ENCODE results near the gene SPINDOC. TPM values are rescaled to one million over a fixed set of nuclear protein-coding genes. Genes with fewer than 3 reads are reported as not detected.

The SPINDOC gene
- polyA plus RNA-seq, 1 donor (not counting 4 experiments of a cell fraction or from before 2014, with no cell fraction given): 8.1 TPM

GRCh38 chr11:63813563-63814382 is 517 bp downstream of the SPINDOC start:
- dilution Hi-C loops (cut with MboI; ENCODE audit: extremely low pct_ligation_motif_present, low sequenced_read_pairs): no loop called here

DNA sequence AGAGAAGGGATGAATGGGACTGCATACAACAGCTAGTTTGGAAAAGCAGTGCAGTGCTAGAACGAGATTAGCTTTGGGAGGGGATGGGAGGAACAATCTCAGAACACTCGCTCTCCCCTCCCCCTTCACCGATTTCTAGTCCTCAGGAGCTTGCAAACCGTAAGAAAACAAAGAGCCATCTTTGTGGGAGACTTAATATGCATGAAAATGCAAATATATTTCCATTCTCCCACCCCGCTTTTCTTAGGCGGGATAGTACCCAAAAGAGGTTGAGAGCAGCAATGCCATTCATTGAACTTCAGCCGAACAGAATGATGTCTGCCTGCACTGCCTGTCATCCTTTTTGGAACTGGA is 1.1 kb downstream of the SPINDOC start:
- Histone ChIP-seq H2AFZ (ENCODE audit: control insufficient read depth, low read length) (no peak overlapping the region), H3K4me3 (ENCODE audit: control insufficient read depth in 2 of 3, extremely low read depth in 1 of 3, insufficient read depth in 2 of 3, low read depth in 1 of 3, low read length in 3 of 3) (peak overlapping the region; percentile 84 to 87 (median 85)), H3K4me1 (ENCODE audit: control insufficient read depth, extremely low read depth, insufficient read depth, low read length) (peaks cover 14% of the 10 kb centered on the region), H3K4me2 (ENCODE audit: control insufficient read depth, extremely low read depth, insufficient read depth, low read depth, low read length) (peak overlapping the region; percentile 68), H3K9me1 (ENCODE audit: control insufficient read depth, extremely low read depth, insufficient read depth, low read length) (no peaks in the 10 kb centered on the region), H3K9ac (ENCODE audit: control insufficient read depth, extremely low read depth, insufficient read depth, low read length) (peak overlapping the region; percentile 80), H3K79me2 (ENCODE audit: control insufficient read depth, insufficient read depth, low read length) (peaks cover 30% of the 10 kb centered on the region), H3K9me3 (ENCODE audit: control insufficient read depth, low read depth, low read length) (no peaks in the 10 kb centered on the region), H3K27me3 (ENCODE audit: control insufficient read depth, extremely low read depth, insufficient read depth, low read length) (no peaks in the 10 kb centered on the region), H3K36me3 (ENCODE audit: control insufficient read depth in 2 of 2, extremely low read depth in 1 of 2, insufficient read depth in 2 of 2, low read length in 2 of 2) (peaks cover 6 to 14% of the 10 kb centered on the region in 2 experiments), H3K27ac (ENCODE audit: control insufficient read depth, insufficient read depth, low read length) (no peak overlapping the region), H4K20me1 (ENCODE audit: control insufficient read depth, extremely low read depth, insufficient read depth, low read length) (no peaks in the 10 kb centered on the region)
- DNase-seq (ENCODE audit: low read depth, low spot score) (no peak), FAIRE-seq (peak; percentile 9)
- TF ChIP-seq, protein P1, sequence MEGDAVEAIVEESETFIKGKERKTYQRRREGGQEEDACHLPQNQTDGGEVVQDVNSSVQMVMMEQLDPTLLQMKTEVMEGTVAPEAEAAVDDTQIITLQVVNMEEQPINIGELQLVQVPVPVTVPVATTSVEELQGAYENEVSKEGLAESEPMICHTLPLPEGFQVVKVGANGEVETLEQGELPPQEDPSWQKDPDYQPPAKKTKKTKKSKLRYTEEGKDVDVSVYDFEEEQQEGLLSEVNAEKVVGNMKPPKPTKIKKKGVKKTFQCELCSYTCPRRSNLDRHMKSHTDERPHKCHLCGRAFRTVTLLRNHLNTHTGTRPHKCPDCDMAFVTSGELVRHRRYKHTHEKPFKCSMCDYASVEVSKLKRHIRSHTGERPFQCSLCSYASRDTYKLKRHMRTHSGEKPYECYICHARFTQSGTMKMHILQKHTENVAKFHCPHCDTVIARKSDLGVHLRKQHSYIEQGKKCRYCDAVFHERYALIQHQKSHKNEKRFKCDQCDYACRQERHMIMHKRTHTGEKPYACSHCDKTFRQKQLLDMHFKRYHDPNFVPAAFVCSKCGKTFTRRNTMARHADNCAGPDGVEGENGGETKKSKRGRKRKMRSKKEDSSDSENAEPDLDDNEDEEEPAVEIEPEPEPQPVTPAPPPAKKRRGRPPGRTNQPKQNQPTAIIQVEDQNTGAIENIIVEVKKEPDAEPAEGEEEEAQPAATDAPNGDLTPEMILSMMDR (optimal IDR thresholded peaks at IDR 0.05 in 1 of 3, IDR thresholded peaks at IDR 0.05 in 1 of 3, conservative IDR thresholded peaks at IDR 0.05 in 1 of 3; ENCODE audit: extremely low read depth in 1 of 3, insufficient read depth in 2 of 3, low read length in 3 of 3): no peak
- no peak for TF ChIP-seq EZH2 (IDR thresholded peaks at IDR 0.05; ENCODE audit: low read length)
- dilution Hi-C loops (cut with MboI; ENCODE audit: extremely low pct_ligation_motif_present, low sequenced_read_pairs): no loop called here

More at GRCh38 chr11:63813563-63814382, 517 bp downstream of the SPINDOC start:
- Histone ChIP-seq H3K9ac (ENCODE audit: control insufficient read depth, extremely low read depth, insufficient read depth, low read length) (peak overlapping the region; percentile 80), H3K27ac (ENCODE audit: control insufficient read depth, insufficient read depth, low read length) (peak overlapping the region; percentile 44), H2AFZ (ENCODE audit: control insufficient read depth, low read length) (peak overlapping the region; percentile 91), H4K20me1 (ENCODE audit: control insufficient read depth, extremely low read depth, insufficient read depth, low read length) (no peaks in the 10 kb centered on the region), H3K4me2 (ENCODE audit: control insufficient read depth, extremely low read depth, insufficient read depth, low read depth, low read length) (peak overlapping the region; percentile 68), H3K4me3 (ENCODE audit: control insufficient read depth in 2 of 3, extremely low read depth in 1 of 3, insufficient read depth in 2 of 3, low read depth in 1 of 3, low read length in 3 of 3) (peak overlapping the region; percentile 84 to 87 (median 85)), H3K9me1 (ENCODE audit: control insufficient read depth, extremely low read depth, insufficient read depth, low read length) (no peaks in the 10 kb centered on the region), H3K27me3 (ENCODE audit: control insufficient read depth, extremely low read depth, insufficient read depth, low read length) (no peaks in the 10 kb centered on the region), H3K36me3 (ENCODE audit: control insufficient read depth in 2 of 2, extremely low read depth in 1 of 2, insufficient read depth in 2 of 2, low read length in 2 of 2) (peaks cover 5 to 14% of the 10 kb centered on the region in 2 experiments), H3K9me3 (ENCODE audit: control insufficient read depth, low read depth, low read length) (no peaks in the 10 kb centered on the region), H3K4me1 (ENCODE audit: control insufficient read depth, extremely low read depth, insufficient read depth, low read length) (peaks cover 14% of the 10 kb centered on the region), H3K79me2 (ENCODE audit: control insufficient read depth, insufficient read depth, low read length) (peaks cover 30% of the 10 kb centered on the region)
- no peak for FAIRE-seq
- TF ChIP-seq, protein P1 (optimal IDR thresholded peaks at IDR 0.05 in 1 of 3, IDR thresholded peaks at IDR 0.05 in 1 of 3, conservative IDR thresholded peaks at IDR 0.05 in 1 of 3; ENCODE audit: extremely low read depth in 1 of 3, insufficient read depth in 2 of 3, low read length in 3 of 3): no peak
- no peak for TF ChIP-seq EZH2 (IDR thresholded peaks at IDR 0.05; ENCODE audit: low read length)
- no peak for DNase-seq (ENCODE audit: low read depth, low spot score)

Data from keratinocyte (primary cell).